ENCODE measurements around the gene SUSD5.

DNA sequence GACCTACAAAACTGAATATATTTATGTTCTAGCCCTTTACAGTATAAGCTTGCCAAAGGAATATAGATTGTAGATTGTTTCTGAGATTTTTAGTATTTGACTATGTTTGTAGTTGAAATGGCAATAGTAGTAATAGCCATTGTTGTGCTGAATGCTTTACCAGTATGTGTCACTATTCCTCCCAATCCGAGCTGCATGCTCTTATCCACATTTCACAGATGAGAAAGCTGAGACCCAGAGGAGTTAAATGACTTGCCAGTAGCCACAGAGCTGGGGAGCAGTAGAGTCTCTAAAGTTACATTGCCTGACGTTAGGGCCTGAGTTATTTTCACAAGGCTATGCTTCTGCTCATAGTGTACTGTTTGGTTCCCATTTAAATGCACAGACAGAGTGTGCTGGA is 118.4 kb downstream of the SUSD5 start:
- TF ChIP-seq, protein P1, sequence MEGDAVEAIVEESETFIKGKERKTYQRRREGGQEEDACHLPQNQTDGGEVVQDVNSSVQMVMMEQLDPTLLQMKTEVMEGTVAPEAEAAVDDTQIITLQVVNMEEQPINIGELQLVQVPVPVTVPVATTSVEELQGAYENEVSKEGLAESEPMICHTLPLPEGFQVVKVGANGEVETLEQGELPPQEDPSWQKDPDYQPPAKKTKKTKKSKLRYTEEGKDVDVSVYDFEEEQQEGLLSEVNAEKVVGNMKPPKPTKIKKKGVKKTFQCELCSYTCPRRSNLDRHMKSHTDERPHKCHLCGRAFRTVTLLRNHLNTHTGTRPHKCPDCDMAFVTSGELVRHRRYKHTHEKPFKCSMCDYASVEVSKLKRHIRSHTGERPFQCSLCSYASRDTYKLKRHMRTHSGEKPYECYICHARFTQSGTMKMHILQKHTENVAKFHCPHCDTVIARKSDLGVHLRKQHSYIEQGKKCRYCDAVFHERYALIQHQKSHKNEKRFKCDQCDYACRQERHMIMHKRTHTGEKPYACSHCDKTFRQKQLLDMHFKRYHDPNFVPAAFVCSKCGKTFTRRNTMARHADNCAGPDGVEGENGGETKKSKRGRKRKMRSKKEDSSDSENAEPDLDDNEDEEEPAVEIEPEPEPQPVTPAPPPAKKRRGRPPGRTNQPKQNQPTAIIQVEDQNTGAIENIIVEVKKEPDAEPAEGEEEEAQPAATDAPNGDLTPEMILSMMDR (IDR thresholded peaks at IDR 0.05 in 4 of 5, conservative IDR thresholded peaks at IDR 0.05 in 1 of 5) = no peak
- no peak for TF ChIP-seq POLR2A (IDR thresholded peaks at IDR 0.05)
